ENCODE data around the gene IGSF21.
"Not testable (repeated sequence)": the region's sequence is repeated elsewhere in the genome, so short reads cannot be mapped to it uniquely, and the experiment has no call there.

The IGSF21 gene

GRCh38 chr1:18407166-18408045 lies 299.8 kb downstream of the IGSF21 start:
- Histone ChIP-seq H3K4me3 (no peak overlapping the region), H3K27ac (no peak overlapping the region)

- H3K4me3 ChIP-seq = no peak overlapping the region
- no peak overlapping the region for H3K27ac ChIP-seq
These were observed 301.2 kb downstream of the IGSF21 start for GRCh38 chr1:18408656-18409370.

GRCh38 chr1:18409609-18410237 lies 302.1 kb downstream of the IGSF21 start:
- Histone ChIP-seq H3K4me3 (no peak overlapping the region), H3K27ac (no peak overlapping the region)

- Histone ChIP-seq H3K4me3 (no peak overlapping the region), H3K27ac (no peak overlapping the region)
These were observed 302.8 kb downstream of the IGSF21 start for GRCh38 chr1:18410407-18410806.

GRCh38 chr1:18411321-18411720 lies 303.7 kb downstream of the IGSF21 start:
- Histone ChIP-seq H3K4me3 (no peak overlapping the region), H3K27ac (no peak overlapping the region)

GRCh38 chr1:18411820-18412641 lies 304.4 kb downstream of the IGSF21 start:
- no peak overlapping the region for H3K4me3 ChIP-seq
- no peak overlapping the region for H3K27ac ChIP-seq

GRCh38 chr1:18412882-18413353 lies 305.3 kb downstream of the IGSF21 start:
- Histone ChIP-seq H3K27ac (no peak overlapping the region), H3K4me3 (no peak overlapping the region)

GRCh38 chr1:18413541-18414305 lies 306.1 kb downstream of the IGSF21 start:
- H3K27ac ChIP-seq = no peak overlapping the region
- H3K4me3 ChIP-seq = no peak overlapping the region

- no peak overlapping the region for H3K27ac ChIP-seq
- no peak overlapping the region for H3K4me3 ChIP-seq
These were observed 306.7 kb downstream of the IGSF21 start for GRCh38 chr1:18414321-18414720.

GRCh38 chr1:18414872-18415447 lies 307.4 kb downstream of the IGSF21 start:
- Histone ChIP-seq H3K4me3 (no peak overlapping the region), H3K27ac (no peak overlapping the region)

- Histone ChIP-seq H3K27ac (no peak overlapping the region), H3K4me3 (no peak overlapping the region)
These were observed 307.9 kb downstream of the IGSF21 start for GRCh38 chr1:18415448-18416027.

- not testable (repeated sequence) for H3K4me3 ChIP-seq, H3K27ac ChIP-seq
These were observed 308.5 kb downstream of the IGSF21 start for GRCh38 chr1:18416126-18416525.

- Histone ChIP-seq H3K4me3 (no peak overlapping the region), H3K27ac (no peak overlapping the region)
These were observed 310.0 kb downstream of the IGSF21 start for GRCh38 chr1:18417316-18418269.

GRCh38 chr1:18419113-18419844 lies 311.7 kb downstream of the IGSF21 start:
- H3K27ac ChIP-seq = no peak overlapping the region
- H3K4me3 ChIP-seq = no peak overlapping the region

- Histone ChIP-seq H3K27ac (no peak overlapping the region), H3K4me3 (no peak overlapping the region)
These were observed 312.2 kb downstream of the IGSF21 start for GRCh38 chr1:18419845-18420184.

- H3K4me3 ChIP-seq = no peak overlapping the region
- no peak overlapping the region for H3K27ac ChIP-seq
These were observed 314.6 kb downstream of the IGSF21 start for GRCh38 chr1:18422076-18422777.

All from skin epidermis (tissue), 12 donors.